ENCODE results near the gene SEMA3G. TPM values are rescaled to one million over a fixed set of nuclear protein-coding genes. Genes with fewer than 3 reads are reported as not detected.

SEMA3G gene
- total and polyA plus RNA-seq, 2 donors (not counting 1 experiment from before 2014, with no cell fraction given) = 0.02 to 0.17 TPM

GRCh38 chr3:52392216-52392930 lies 52.5 kb downstream of the SEMA3G start:
- no peak for TF ChIP-seq EZH2 (IDR thresholded peaks at IDR 0.05; ENCODE audit: low read length, missing control alignments)
- TF ChIP-seq, protein P1, sequence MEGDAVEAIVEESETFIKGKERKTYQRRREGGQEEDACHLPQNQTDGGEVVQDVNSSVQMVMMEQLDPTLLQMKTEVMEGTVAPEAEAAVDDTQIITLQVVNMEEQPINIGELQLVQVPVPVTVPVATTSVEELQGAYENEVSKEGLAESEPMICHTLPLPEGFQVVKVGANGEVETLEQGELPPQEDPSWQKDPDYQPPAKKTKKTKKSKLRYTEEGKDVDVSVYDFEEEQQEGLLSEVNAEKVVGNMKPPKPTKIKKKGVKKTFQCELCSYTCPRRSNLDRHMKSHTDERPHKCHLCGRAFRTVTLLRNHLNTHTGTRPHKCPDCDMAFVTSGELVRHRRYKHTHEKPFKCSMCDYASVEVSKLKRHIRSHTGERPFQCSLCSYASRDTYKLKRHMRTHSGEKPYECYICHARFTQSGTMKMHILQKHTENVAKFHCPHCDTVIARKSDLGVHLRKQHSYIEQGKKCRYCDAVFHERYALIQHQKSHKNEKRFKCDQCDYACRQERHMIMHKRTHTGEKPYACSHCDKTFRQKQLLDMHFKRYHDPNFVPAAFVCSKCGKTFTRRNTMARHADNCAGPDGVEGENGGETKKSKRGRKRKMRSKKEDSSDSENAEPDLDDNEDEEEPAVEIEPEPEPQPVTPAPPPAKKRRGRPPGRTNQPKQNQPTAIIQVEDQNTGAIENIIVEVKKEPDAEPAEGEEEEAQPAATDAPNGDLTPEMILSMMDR (conservative IDR thresholded peaks at IDR 0.05 in 1 of 2, IDR thresholded peaks at IDR 0.05 in 1 of 2; ENCODE audit: low read depth in 1 of 2, low read length in 2 of 2) = no peak
- DNase-seq (ENCODE audit: low read depth in 2 of 2) = no peak
- no peaks in the 10 kb centered on the region for H3K4me1 ChIP-seq (ENCODE audit: control insufficient read depth, extremely low read depth, insufficient read depth, low read length)

DNA sequence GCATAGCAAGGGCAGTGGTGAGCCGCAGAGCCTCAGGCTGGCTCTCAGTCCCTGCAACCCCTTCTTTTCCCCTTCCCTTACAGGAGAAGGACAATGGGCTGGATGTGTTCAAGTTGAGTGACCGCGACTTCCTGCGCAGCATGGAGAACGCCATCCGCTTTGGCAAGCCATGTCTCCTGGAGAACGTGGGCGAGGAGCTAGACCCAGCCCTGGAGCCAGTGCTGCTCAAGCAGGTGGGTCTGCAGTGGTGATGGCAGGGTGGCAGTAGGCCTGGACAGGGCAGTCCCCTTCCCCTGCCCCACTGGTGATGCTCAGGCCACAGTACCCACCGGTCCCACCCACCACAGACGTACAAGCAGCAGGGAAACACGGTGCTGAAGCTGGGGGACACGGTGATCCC lies 53.8 kb downstream of the SEMA3G start:
- Histone ChIP-seq H3K36me3 (ENCODE audit: control insufficient read depth, insufficient read depth, low read length) (no peaks in the 10 kb centered on the region), H3K27ac (ENCODE audit: insufficient read depth, low read length) (no peak overlapping the region), H3K4me3 (replicated peaks in 1 of 4; ENCODE audit: control extremely low read depth in 1 of 4, insufficient read depth in 1 of 4, low read depth in 3 of 4, low read length in 4 of 4) (no peak overlapping the region), H3K27me3 (ENCODE audit: control insufficient read depth, insufficient read depth, low read length) (peaks cover 4% of the 10 kb centered on the region), H3K9ac (ENCODE audit: insufficient read depth, low read length) (no peak overlapping the region), H3K9me3 (ENCODE audit: control insufficient read depth, insufficient read depth, low read depth, low read length) (no peaks in the 10 kb centered on the region), H3K79me2 (ENCODE audit: control insufficient read depth, insufficient read depth, low read length) (no peaks in the 10 kb centered on the region), H2AFZ (ENCODE audit: low read length) (no peak overlapping the region), H3K4me1 (ENCODE audit: control insufficient read depth, extremely low read depth, insufficient read depth, low read length) (no peaks in the 10 kb centered on the region), H4K20me1 (ENCODE audit: control insufficient read depth, extremely low read depth, insufficient read depth, low read length) (no peaks in the 10 kb centered on the region), H3K4me2 (ENCODE audit: extremely low read depth, insufficient read depth, low read length) (no peak overlapping the region)
- no peak for TF ChIP-seq EZH2 (IDR thresholded peaks at IDR 0.05; ENCODE audit: low read length, missing control alignments)
- TF ChIP-seq, protein P1 (conservative IDR thresholded peaks at IDR 0.05 in 1 of 2, IDR thresholded peaks at IDR 0.05 in 1 of 2; ENCODE audit: low read depth in 1 of 2, low read length in 2 of 2) = no peak
- DNase-seq (ENCODE audit: low read depth in 2 of 2) = no peak

More at GRCh38 chr3:52392216-52392930, 52.5 kb downstream of the SEMA3G start:
- H4K20me1 ChIP-seq (ENCODE audit: control insufficient read depth, extremely low read depth, insufficient read depth, low read length) = no peaks in the 10 kb centered on the region
- H3K4me2 ChIP-seq (ENCODE audit: extremely low read depth, insufficient read depth, low read length) = no peak overlapping the region
- no peak overlapping the region for H3K27ac ChIP-seq (ENCODE audit: insufficient read depth, low read length)
- no peak overlapping the region for H3K4me3 ChIP-seq (replicated peaks in 1 of 4; ENCODE audit: control extremely low read depth in 1 of 4, insufficient read depth in 1 of 4, low read depth in 3 of 4, low read length in 4 of 4)
- no peaks in the 10 kb centered on the region for H3K9me3 ChIP-seq (ENCODE audit: control insufficient read depth, insufficient read depth, low read depth, low read length)
- H3K9ac ChIP-seq (ENCODE audit: insufficient read depth, low read length) = no peak overlapping the region
- H3K27me3 ChIP-seq (ENCODE audit: control insufficient read depth, insufficient read depth, low read length) = peaks cover 4% of the 10 kb centered on the region
- H3K36me3 ChIP-seq (ENCODE audit: control insufficient read depth, insufficient read depth, low read length) = no peaks in the 10 kb centered on the region
- H3K79me2 ChIP-seq (ENCODE audit: control insufficient read depth, insufficient read depth, low read length) = no peaks in the 10 kb centered on the region
- no peak overlapping the region for H2AFZ ChIP-seq (ENCODE audit: low read length)

DNA sequence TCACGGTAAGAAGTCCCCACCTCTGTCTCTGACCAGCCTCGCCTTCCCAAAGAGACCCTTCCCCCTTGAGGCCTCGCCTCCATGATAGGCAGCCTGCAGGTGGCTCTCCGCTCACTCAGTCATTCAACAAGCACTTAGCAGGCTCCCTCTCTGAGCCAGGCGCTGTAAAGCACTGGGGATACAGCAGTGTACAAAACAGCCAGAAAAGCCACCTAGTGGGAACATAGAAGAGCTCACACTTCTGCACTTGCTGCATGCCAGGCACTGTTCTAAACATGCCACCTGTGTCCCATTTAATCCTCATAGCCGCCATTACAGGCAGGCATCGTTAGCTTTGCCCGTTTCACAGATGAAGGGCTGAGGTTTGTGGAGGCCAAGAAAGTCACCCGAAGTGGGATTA lies 56.0 kb downstream of the SEMA3G start:
- Histone ChIP-seq H3K27ac (ENCODE audit: insufficient read depth, low read length) (no peak overlapping the region), H3K4me1 (ENCODE audit: control insufficient read depth, extremely low read depth, insufficient read depth, low read length) (no peaks in the 10 kb centered on the region), H3K9ac (ENCODE audit: insufficient read depth, low read length) (no peak overlapping the region), H3K79me2 (ENCODE audit: control insufficient read depth, insufficient read depth, low read length) (no peaks in the 10 kb centered on the region), H3K27me3 (ENCODE audit: control insufficient read depth, insufficient read depth, low read length) (no peaks in the 10 kb centered on the region), H3K4me3 (replicated peaks in 1 of 4; ENCODE audit: control extremely low read depth in 1 of 4, insufficient read depth in 1 of 4, low read depth in 3 of 4, low read length in 4 of 4) (no peak overlapping the region), H3K4me2 (ENCODE audit: extremely low read depth, insufficient read depth, low read length) (no peak overlapping the region), H4K20me1 (ENCODE audit: control insufficient read depth, extremely low read depth, insufficient read depth, low read length) (no peaks in the 10 kb centered on the region), H2AFZ (ENCODE audit: low read length) (no peak overlapping the region), H3K36me3 (ENCODE audit: control insufficient read depth, insufficient read depth, low read length) (no peaks in the 10 kb centered on the region), H3K9me3 (ENCODE audit: control insufficient read depth, insufficient read depth, low read depth, low read length) (no peaks in the 10 kb centered on the region)
- TF ChIP-seq, protein P1 (conservative IDR thresholded peaks at IDR 0.05 in 1 of 2, IDR thresholded peaks at IDR 0.05 in 1 of 2; ENCODE audit: low read depth in 1 of 2, low read length in 2 of 2) = no peak
- no peak for TF ChIP-seq EZH2 (IDR thresholded peaks at IDR 0.05; ENCODE audit: low read length, missing control alignments)
- DNase-seq (ENCODE audit: low read depth in 2 of 2) = no peak
